ENCODE measurements around the gene SPAG7. TPM values are rescaled to one million over a fixed set of nuclear protein-coding genes. Genes with fewer than 3 reads are reported as not detected.

SPAG7 gene
- total RNA-seq, 1 experiment from 2014 or later = 49.9 TPM

DNA sequence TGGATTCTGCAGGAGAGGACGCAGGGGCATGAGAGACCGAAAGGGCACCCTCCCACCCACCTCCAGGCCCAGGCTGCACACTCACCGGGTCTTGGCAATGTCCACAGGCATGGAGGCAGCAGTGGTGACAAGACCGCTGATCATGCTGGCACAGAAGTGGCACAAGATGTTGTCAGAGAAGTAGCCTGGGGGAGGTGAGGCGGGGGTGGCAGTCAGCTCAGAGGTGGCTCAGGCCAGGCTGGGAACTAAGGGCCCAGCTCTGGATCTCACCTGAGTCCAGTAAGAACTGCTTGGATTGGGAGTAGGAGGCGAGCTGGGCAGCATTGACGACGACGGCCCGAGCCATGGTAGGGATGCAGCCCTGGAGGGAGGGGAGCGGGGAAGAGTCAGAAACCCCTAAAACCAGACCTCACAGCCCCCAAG is 29.5 kb downstream of the SPAG7 start:
- ChIA-PET POLR2A (no interaction called here), CTCF (no interaction called here), RAD21 (ENCODE audit: low non-redundant PET in 1 of 2, low total read pairs in 2 of 2, uncharacterized antibody in 2 of 2, unreplicated experiment in 2 of 2) (no interaction called here)
- no peak overlapping the region for H3K27ac ChIP-seq (ENCODE audit: low read depth, low read length)
- H3K9ac ChIP-seq (ENCODE audit: low read length) = peak overlapping the region; percentile 96
- peaks cover 0 to 21% of the 10 kb centered on the region in 2 experiments; a peak in 1 of 4 replicates for H3K36me3 ChIP-seq (ENCODE audit: control insufficient read depth in 1 of 2, insufficient read depth in 2 of 2, low read length in 2 of 2)
- TF ChIP-seq CEBPB (IDR thresholded peaks at IDR 0.05; ENCODE audit: low read depth) = no peak
- TF ChIP-seq, protein P1, sequence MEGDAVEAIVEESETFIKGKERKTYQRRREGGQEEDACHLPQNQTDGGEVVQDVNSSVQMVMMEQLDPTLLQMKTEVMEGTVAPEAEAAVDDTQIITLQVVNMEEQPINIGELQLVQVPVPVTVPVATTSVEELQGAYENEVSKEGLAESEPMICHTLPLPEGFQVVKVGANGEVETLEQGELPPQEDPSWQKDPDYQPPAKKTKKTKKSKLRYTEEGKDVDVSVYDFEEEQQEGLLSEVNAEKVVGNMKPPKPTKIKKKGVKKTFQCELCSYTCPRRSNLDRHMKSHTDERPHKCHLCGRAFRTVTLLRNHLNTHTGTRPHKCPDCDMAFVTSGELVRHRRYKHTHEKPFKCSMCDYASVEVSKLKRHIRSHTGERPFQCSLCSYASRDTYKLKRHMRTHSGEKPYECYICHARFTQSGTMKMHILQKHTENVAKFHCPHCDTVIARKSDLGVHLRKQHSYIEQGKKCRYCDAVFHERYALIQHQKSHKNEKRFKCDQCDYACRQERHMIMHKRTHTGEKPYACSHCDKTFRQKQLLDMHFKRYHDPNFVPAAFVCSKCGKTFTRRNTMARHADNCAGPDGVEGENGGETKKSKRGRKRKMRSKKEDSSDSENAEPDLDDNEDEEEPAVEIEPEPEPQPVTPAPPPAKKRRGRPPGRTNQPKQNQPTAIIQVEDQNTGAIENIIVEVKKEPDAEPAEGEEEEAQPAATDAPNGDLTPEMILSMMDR (IDR thresholded peaks at IDR 0.05 in 2 of 3, conservative IDR thresholded peaks at IDR 0.05 in 1 of 3; ENCODE audit: borderline replicate concordance in 1 of 3, insufficient read depth in 1 of 3, low read depth in 2 of 3, low read length in 2 of 3) = no peak
- no peak for TF ChIP-seq POLR2A (IDR thresholded peaks at IDR 0.05; ENCODE audit: borderline replicate concordance, extremely low read depth, insufficient read depth, insufficient read length)
- TF ChIP-seq TCF7L2 (IDR thresholded peaks at IDR 0.05; ENCODE audit: borderline replicate concordance, extremely low read depth, insufficient read depth, insufficient read length) = no peak
- TF ChIP-seq SP1 (IDR thresholded peaks at IDR 0.05; ENCODE audit: low read depth) = no peak
- TF ChIP-seq ZNF274 (IDR thresholded peaks at IDR 0.05; ENCODE audit: low read depth, low read length) = no peak
- no peak for TF ChIP-seq RAD21 (IDR thresholded peaks at IDR 0.05; ENCODE audit: low read depth)
- TF ChIP-seq, protein P2, sequence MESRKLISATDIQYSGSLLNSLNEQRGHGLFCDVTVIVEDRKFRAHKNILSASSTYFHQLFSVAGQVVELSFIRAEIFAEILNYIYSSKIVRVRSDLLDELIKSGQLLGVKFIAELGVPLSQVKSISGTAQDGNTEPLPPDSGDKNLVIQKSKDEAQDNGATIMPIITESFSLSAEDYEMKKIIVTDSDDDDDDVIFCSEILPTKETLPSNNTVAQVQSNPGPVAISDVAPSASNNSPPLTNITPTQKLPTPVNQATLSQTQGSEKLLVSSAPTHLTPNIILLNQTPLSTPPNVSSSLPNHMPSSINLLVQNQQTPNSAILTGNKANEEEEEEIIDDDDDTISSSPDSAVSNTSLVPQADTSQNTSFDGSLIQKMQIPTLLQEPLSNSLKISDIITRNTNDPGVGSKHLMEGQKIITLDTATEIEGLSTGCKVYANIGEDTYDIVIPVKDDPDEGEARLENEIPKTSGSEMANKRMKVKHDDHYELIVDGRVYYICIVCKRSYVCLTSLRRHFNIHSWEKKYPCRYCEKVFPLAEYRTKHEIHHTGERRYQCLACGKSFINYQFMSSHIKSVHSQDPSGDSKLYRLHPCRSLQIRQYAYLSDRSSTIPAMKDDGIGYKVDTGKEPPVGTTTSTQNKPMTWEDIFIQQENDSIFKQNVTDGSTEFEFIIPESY (IDR thresholded peaks at IDR 0.05; ENCODE audit: extremely low read depth, insufficient replicate concordance, low read length) = no peak
- TF ChIP-seq EZH2phosphoT487 (IDR thresholded peaks at IDR 0.05; ENCODE audit: borderline replicate concordance) = no peak
- no peak for TF ChIP-seq EZH2 (IDR thresholded peaks at IDR 0.05)
- TF ChIP-seq JUND (IDR thresholded peaks at IDR 0.05) = no peak
- TF ChIP-seq, protein P3, sequence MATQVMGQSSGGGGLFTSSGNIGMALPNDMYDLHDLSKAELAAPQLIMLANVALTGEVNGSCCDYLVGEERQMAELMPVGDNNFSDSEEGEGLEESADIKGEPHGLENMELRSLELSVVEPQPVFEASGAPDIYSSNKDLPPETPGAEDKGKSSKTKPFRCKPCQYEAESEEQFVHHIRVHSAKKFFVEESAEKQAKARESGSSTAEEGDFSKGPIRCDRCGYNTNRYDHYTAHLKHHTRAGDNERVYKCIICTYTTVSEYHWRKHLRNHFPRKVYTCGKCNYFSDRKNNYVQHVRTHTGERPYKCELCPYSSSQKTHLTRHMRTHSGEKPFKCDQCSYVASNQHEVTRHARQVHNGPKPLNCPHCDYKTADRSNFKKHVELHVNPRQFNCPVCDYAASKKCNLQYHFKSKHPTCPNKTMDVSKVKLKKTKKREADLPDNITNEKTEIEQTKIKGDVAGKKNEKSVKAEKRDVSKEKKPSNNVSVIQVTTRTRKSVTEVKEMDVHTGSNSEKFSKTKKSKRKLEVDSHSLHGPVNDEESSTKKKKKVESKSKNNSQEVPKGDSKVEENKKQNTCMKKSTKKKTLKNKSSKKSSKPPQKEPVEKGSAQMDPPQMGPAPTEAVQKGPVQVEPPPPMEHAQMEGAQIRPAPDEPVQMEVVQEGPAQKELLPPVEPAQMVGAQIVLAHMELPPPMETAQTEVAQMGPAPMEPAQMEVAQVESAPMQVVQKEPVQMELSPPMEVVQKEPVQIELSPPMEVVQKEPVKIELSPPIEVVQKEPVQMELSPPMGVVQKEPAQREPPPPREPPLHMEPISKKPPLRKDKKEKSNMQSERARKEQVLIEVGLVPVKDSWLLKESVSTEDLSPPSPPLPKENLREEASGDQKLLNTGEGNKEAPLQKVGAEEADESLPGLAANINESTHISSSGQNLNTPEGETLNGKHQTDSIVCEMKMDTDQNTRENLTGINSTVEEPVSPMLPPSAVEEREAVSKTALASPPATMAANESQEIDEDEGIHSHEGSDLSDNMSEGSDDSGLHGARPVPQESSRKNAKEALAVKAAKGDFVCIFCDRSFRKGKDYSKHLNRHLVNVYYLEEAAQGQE (IDR thresholded peaks at IDR 0.05; ENCODE audit: low read depth) = no peak
- no peak for TF ChIP-seq YY1 (IDR thresholded peaks at IDR 0.05; ENCODE audit: extremely low read depth, insufficient replicate concordance, low read depth, low read length)
- no peak for TF ChIP-seq FOSL1 (IDR thresholded peaks at IDR 0.05; ENCODE audit: low read depth)
- peak overlapping the region; percentile 86 to 93; a peak in 3 of 4 replicates for H3K4me3 ChIP-seq (replicated peaks in 1 of 2; ENCODE audit: low read depth in 1 of 2, low read length in 2 of 2)
- no peaks in the 10 kb centered on the region for H3K27me3 ChIP-seq (ENCODE audit: insufficient read depth, low read length)
- peaks cover 46% of the 10 kb centered on the region for H3K79me2 ChIP-seq (ENCODE audit: insufficient read depth, low read length)
- no peaks in the 10 kb centered on the region for H3K9me2 ChIP-seq (ENCODE audit: insufficient read depth)
- H2AFZ ChIP-seq (ENCODE audit: low read depth, low read length, poor library complexity, severe bottlenecking) = no peak overlapping the region
- no TSS peak for BruUV-seq (replicated peaks)
- peaks cover 16 to 38% of the 10 kb centered on the region in 2 experiments for H3K4me1 ChIP-seq (ENCODE audit: control insufficient read depth in 1 of 2, insufficient read depth in 2 of 2, low read length in 2 of 2)
- H4K20me1 ChIP-seq (ENCODE audit: insufficient read depth) = no peaks in the 10 kb centered on the region
- no peaks in the 10 kb centered on the region for H3K9me3 ChIP-seq (ENCODE audit: control insufficient read depth in 1 of 2, insufficient read depth in 1 of 2, low read depth in 1 of 2, low read length in 2 of 2)
- peak overlapping the region; percentile 100 for H3K4me2 ChIP-seq (ENCODE audit: low read length)
- intact Hi-C loops (cut with micrococcal nuclease) = no loop called here
- DNase-seq (ENCODE audit: low read depth, low spot score) (no peak), ATAC-seq (no peak)

All from HCT116 (cell line).